Aorta (tissue), 5 donors: Measurements from ENCODE around the gene DENND1A. TPM values are rescaled to one million over a fixed set of nuclear protein-coding genes. Genes with fewer than 3 reads are reported as not detected.

Source experiments
- ATAC-seq: fragments of 200-7000 bp; cut with Tn5 transposase; one replicate; pipeline ENCODE4 v1.9.1; 2022; ENCODE audit warnings: moderate library complexity; ENCODE audit not compliant: low FRiP score
- DNase-seq, 2 donors: peaks; one replicate each; pipeline ENCODE4 v3.0.0-alpha.2; 2020
- H3K27ac ChIP-seq, 2 donors: one replicate each; pipeline ENCODE4 v1.5.1; 2013; ENCODE audit warnings: low read length in 2 of 2, mild to moderate bottlenecking in 2 of 2, moderate library complexity in 2 of 2, control low read depth in 1 of 2, inconsistent platforms in 1 of 2, low read depth in 1 of 2
- H3K27me3 ChIP-seq, 2 donors: one replicate each; pipeline ENCODE4 v1.6.1; 2013; ENCODE audit warnings: control low read depth in 1 of 2, low read length in 1 of 2, mild to moderate bottlenecking in 1 of 2, moderate library complexity in 1 of 2; ENCODE audit not compliant: insufficient read depth in 2 of 2, control insufficient read depth in 1 of 2
- H3K36me3 ChIP-seq, 2 donors: one replicate each; pipeline ENCODE4 v1.6.1; 2013; ENCODE audit warnings: control low read depth in 1 of 2, low read length in 1 of 2, mild to moderate bottlenecking in 1 of 2; ENCODE audit not compliant: insufficient read depth in 2 of 2, control insufficient read depth in 1 of 2
- H3K4me1 ChIP-seq, 2 donors: one replicate each; pipeline ENCODE4 v1.6.1; 2013; ENCODE audit warnings: low read length in 2 of 2, control low read depth in 1 of 2, mild to moderate bottlenecking in 1 of 2, moderate library complexity in 1 of 2; ENCODE audit not compliant: insufficient read depth in 2 of 2, control insufficient read depth in 1 of 2
- H3K4me3 ChIP-seq, 2 donors: one replicate each; pipeline ENCODE4 v1.5.1; 2013; ENCODE audit warnings: low read length in 2 of 2, control low read depth in 1 of 2, mild to moderate bottlenecking in 1 of 2
- H3K9me3 ChIP-seq: one replicate; pipeline ENCODE4 v1.6.1; 2013; ENCODE audit warnings: mild to moderate bottlenecking, low read length; ENCODE audit not compliant: control insufficient read depth
- WGBS, 2 donors: extraction: QIAGEN DNeasy Blood & Tissue Kit; methylation state at CpG; one replicate each; pipeline ENCODE4 v1.1.7; 2013; 5-methylcytosine and 5-hydroxymethylcytosine counted together
- intact Hi-C, 2 donors: fragments of 100-400 bp; cut with DNase I; formaldehyde crosslinking; loops; one replicate each; pipeline versions ENCODE4 v1.14.2 to v1.15.0; 2022
- polyA plus RNA-seq, 2 donors: library from polyadenylated mRNA; stranded (reverse); fragments of 200-250 nt; gene quantifications; one replicate each; pipeline ENCODE4 v1.2.3, GENCODE V29; 2013
- total RNA-seq, 2 donors: library from RNA; stranded (reverse); fragmentation: NEBNext Ultra II Directional; extraction: Animal tissue kit (Norgen Biotek cat#: 25700); gene quantifications; one replicate each; pipeline ENCODE4 v1.2.1, GENCODE V29; 2021
- donor health status: healthy with polysubstance abuse.
- donor health status: Bipolar disorder and iron deficiency.
- donor health status: DM: no; HTN: no; CAD: no.
- donor health status: DM: no; HTN: no; CAD: no.
- donor health status: DM: yes; HTN: yes; CAD: no.

Gene DENND1A
- total and polyA plus RNA-seq, 4 donors, result 6.9 to 31.4 (median 15.3) TPM

- ATAC-seq (no peak), DNase-seq (no peak)
- no peaks in the 10 kb centered on the region for H3K27me3 ChIP-seq
- H3K4me1 ChIP-seq, result no peaks in the 10 kb centered on the region
- intact Hi-C loops, result no loop called here
- no peaks in the 10 kb centered on the region for H3K9me3 ChIP-seq
- WGBS, 2 donors, result 84 to 90% methylated on average over 5 of the region's 5 CpGs
- no peaks in the 10 kb centered on the region for H3K36me3 ChIP-seq
- H3K4me3 ChIP-seq, result no peak overlapping the region
- no peak overlapping the region for H3K27ac ChIP-seq
Measured at GRCh38 chr9:123927625-123928532, 2.0 kb downstream of the DENND1A start.

- Histone ChIP-seq H3K27ac (no peak overlapping the region), H3K9me3 (no peaks in the 10 kb centered on the region), H3K4me1 (no peaks in the 10 kb centered on the region), H3K36me3 (no peaks in the 10 kb centered on the region), H3K4me3 (no peak overlapping the region), H3K27me3 (no peaks in the 10 kb centered on the region)
- intact Hi-C loops, result no loop called here
- no peak for DNase-seq
- WGBS, 2 donors, result 95% methylated on average over 5 of the region's 5 CpGs
- ATAC-seq, result no peak
Measured at GRCh38 chr9:123926941-123927340, 3.0 kb downstream of the DENND1A start.

- Histone ChIP-seq H3K27me3 (no peaks in the 10 kb centered on the region), H3K4me1 (no peaks in the 10 kb centered on the region), H3K4me3 (no peak overlapping the region), H3K36me3 (no peaks in the 10 kb centered on the region), H3K9me3 (no peaks in the 10 kb centered on the region), H3K27ac (no peak overlapping the region)
- no peak for DNase-seq
- 83% methylated on average over 2 of the region's 2 CpGs for WGBS, 2 donors
- intact Hi-C loops, result no loop called here
- ATAC-seq, result no peak
Measured at GRCh38 chr9:123925819-123926218, 4.1 kb downstream of the DENND1A start.

- no peaks in the 10 kb centered on the region for H3K27me3 ChIP-seq
- DNase-seq (no peak), ATAC-seq (no peak)
- no peak overlapping the region for H3K4me3 ChIP-seq
- intact Hi-C loops, result no loop called here
- H3K9me3 ChIP-seq, result no peaks in the 10 kb centered on the region
- WGBS, 2 donors, result 93 to 95% methylated on average over 3 of the region's 3 CpGs
- no peak overlapping the region for H3K27ac ChIP-seq
- no peaks in the 10 kb centered on the region for H3K36me3 ChIP-seq
- H3K4me1 ChIP-seq, result no peaks in the 10 kb centered on the region
Measured at GRCh38 chr9:123925161-123925560, 4.8 kb downstream of the DENND1A start.

- Histone ChIP-seq H3K36me3 (no peaks in the 10 kb centered on the region), H3K4me3 (no peak overlapping the region), H3K9me3 (no peaks in the 10 kb centered on the region), H3K4me1 (no peaks in the 10 kb centered on the region), H3K27ac (no peak overlapping the region), H3K27me3 (no peaks in the 10 kb centered on the region)
- DNase-seq (no peak), ATAC-seq (no peak)
- WGBS, 2 donors, result 95 to 96% methylated on average over 5 of the region's 5 CpGs
- intact Hi-C loops, result no loop called here
Measured at GRCh38 chr9:123924727-123925126, 5.2 kb downstream of the DENND1A start.

GRCh38 chr9:123923884-123924283 lies 6.0 kb downstream of the DENND1A start:
- 98 to 99% methylated on average over 3 of the region's 3 CpGs for WGBS, 2 donors
- no peaks in the 10 kb centered on the region for H3K36me3 ChIP-seq
- DNase-seq (no peak), ATAC-seq (no peak)
- H3K9me3 ChIP-seq, result no peaks in the 10 kb centered on the region
- H3K27me3 ChIP-seq, result no peaks in the 10 kb centered on the region
- intact Hi-C loops, result no loop called here
- H3K4me3 ChIP-seq, result no peak overlapping the region
- H3K4me1 ChIP-seq, result no peaks in the 10 kb centered on the region
- no peak overlapping the region for H3K27ac ChIP-seq

- Histone ChIP-seq H3K27me3 (no peaks in the 10 kb centered on the region), H3K36me3 (no peaks in the 10 kb centered on the region), H3K4me1 (no peaks in the 10 kb centered on the region), H3K4me3 (no peak overlapping the region), H3K9me3 (no peaks in the 10 kb centered on the region), H3K27ac (no peak overlapping the region)
- intact Hi-C loops, result no loop called here
- ATAC-seq, result no peak
- WGBS, 2 donors, result 58 to 63% methylated on average over 4 of the region's 4 CpGs
- no peak for DNase-seq
Measured at GRCh38 chr9:123923377-123923776, 6.5 kb downstream of the DENND1A start.

GRCh38 chr9:123922911-123923310 lies 7.0 kb downstream of the DENND1A start:
- intact Hi-C loops, result no loop called here
- no peak for ATAC-seq
- H3K4me3 ChIP-seq, result no peak overlapping the region
- H3K36me3 ChIP-seq, result no peaks in the 10 kb centered on the region
- no peaks in the 10 kb centered on the region for H3K9me3 ChIP-seq
- H3K27ac ChIP-seq, result no peak overlapping the region
- WGBS, 2 donors, result 56 to 58% methylated on average over 4 of the region's 4 CpGs
- H3K4me1 ChIP-seq, result no peaks in the 10 kb centered on the region
- DNase-seq, result no peak
- H3K27me3 ChIP-seq, result no peaks in the 10 kb centered on the region

GRCh38 chr9:123922431-123922830 lies 7.5 kb downstream of the DENND1A start:
- Histone ChIP-seq H3K9me3 (no peaks in the 10 kb centered on the region), H3K36me3 (no peaks in the 10 kb centered on the region), H3K27me3 (no peaks in the 10 kb centered on the region), H3K27ac (no peak overlapping the region), H3K4me3 (no peak overlapping the region), H3K4me1 (no peaks in the 10 kb centered on the region)
- WGBS, 2 donors, result 76 to 82% methylated on average over 3 of the region's 3 CpGs
- DNase-seq, result no peak
- intact Hi-C loops, result no loop called here
- ATAC-seq, result no peak
